ENCODE data around the gene CTSD.
A peak's percentile ranks its signal among the peaks of the same experiment; 100 is the strongest.

CTSD gene

DNA sequence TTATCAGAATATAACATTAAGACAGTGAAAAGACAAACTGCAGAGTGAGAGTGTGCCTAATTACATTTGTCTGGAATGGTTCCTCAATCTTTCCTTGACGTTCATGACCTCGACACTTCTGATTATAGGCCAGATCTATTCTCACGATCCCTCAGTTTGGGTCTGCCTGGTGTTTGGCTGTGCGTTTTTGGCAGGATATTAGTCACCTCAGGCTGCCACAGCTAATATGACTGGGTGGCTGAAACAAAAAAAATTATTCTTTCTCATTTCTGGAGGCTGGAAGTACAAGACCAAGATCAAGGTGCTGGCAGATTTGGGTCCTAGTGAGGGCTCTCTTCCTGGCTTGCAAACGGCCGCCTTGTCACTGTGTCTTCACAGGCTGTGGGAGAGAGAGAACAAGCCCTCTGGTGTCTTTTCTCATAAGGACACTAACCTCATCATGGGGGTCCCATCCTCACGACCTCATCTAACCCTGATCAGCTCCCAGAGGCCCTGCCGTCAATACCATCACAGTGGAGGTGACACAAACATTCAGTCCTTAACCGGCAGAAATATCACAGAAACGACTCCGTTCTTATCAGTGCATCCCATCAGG lies 36.5 kb downstream of the CTSD start:
- DNase-seq = peak in 1 of 3 donors; percentile 23

- no peak for DNase-seq
These were observed 43.9 kb downstream of the CTSD start for GRCh38 chr11:1719781-1720180.

- DNase-seq = no peak
These were observed 45.4 kb downstream of the CTSD start for GRCh38 chr11:1718326-1718725.

DNA sequence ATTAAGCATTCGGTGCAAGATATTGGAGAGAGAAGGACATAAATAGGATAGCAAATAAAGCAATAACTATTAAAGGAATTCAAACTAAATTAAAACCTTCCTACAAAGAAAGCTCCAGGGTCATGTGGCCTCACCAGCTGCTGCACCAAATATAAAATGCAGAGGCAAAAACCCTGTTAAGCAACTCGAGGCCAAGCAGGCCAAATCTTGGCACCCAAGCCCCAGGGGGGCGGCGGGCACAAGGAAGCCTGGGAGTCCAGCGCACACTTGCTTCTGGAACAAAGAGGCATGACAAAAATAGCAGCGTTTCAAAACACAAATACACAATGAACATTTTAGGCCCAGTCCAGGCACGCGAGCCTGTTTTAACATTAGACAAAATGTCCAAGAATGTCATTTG lies 46.0 kb downstream of the CTSD start:
- DNase-seq = no peak

- no peak for DNase-seq
These were observed 48.5 kb downstream of the CTSD start for GRCh38 chr11:1714908-1715885.

DNA sequence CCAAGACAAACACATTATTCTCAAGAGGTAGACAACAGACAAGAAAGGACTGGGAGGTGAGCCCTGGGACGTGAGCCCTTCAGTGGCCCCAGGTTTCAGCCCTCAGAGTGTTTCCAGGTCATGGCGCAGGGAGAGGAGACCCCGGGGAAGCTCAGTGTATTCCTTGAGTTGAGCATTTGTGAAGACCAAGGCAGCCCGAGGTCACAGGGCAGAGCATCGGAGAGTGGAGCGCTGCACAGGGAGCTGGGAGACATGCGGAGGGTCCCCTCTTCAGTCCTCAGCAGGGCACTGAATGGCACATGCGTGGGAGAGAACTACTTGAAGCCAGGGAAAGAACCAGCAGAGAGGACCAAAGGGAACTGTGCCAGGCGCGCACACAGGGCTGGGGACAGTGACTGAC lies 55.0 kb downstream of the CTSD start:
- DNase-seq = no peak

- DNase-seq = no peak
These were observed 56.0 kb downstream of the CTSD start for GRCh38 chr11:1707751-1708150.

GRCh38 chr11:1706634-1707400 lies 56.9 kb downstream of the CTSD start:
- peak; percentile 53 to 65 (median 55) for DNase-seq

DNA sequence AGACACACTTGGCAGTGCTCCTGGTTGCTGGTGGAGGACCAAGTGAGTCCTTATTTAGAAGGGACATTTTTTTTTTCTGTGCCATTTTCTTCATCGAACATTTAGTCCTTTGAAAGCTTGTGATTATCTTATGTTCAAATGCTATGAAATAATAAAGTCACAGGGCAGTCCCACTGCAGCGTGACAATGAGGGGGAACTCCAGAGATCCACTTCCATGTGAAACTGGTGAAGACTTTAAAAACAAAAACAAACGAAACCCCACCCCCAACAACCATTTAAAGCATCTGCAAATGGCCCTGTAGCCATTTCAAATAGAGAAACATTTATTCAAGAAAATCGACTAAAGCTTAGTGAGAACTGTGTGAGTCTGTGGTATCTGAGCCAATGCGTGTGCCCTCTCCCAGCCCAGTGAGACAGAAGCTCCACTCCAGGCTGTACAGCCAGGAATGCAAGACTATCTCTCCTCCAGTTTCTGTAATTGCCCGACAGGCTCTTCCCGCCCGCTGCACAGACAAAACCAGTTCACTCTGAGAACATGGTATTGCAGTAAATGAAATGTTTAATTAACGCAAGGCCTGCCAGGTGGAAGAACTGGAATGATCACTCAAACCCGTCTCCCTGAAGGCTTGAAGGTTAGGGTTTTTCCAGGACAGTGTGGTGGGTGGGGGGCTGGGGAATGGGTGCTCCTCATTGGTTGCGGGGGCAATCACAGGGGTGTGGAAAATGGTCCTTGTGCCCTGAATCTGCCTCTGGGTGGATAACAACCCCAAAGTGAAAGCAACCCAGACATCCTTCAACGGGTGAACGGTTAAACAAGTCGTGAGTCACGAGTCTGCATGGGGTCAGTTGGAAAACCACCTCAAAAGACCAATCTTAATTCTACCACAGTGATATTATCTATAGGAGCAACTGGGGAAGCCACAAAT lies 58.3 kb downstream of the CTSD start:
- peak; percentile 19 to 43 (median 29) for DNase-seq

GRCh38 chr11:1703146-1703545 lies 60.6 kb downstream of the CTSD start:
- DNase-seq = no peak

Data from suppressor macrophage treated with lipopolysaccharide for 1 hour (primary cell).